SU-DHL-6 (cell line): ENCODE results near the gene WWOX.

Experiments used
- H2AFZ ChIP-seq: fragments of 200-600 bp; sonication (generic); 2 replicates; pipeline ENCODE4 v1.6.1; 2014; ENCODE audit warnings: low read depth, mild to moderate bottlenecking, moderate library complexity, mixed read lengths, antibody characterized with exemption, low read length; ENCODE audit not compliant: severe bottlenecking
- H3F3A ChIP-seq: fragments of 200-600 bp; shearing (Covaris generic); 2 replicates; pipeline ENCODE4 v1.6.0; 2016; ENCODE audit warnings: antibody characterized with exemption, mild to moderate bottlenecking; ENCODE audit not compliant: insufficient read depth
- H3K27ac ChIP-seq: fragments of 200-600 bp; sonication (generic); 2 replicates; pipeline ENCODE4 v1.5.1; 2016; ENCODE audit warnings: low read depth, mild to moderate bottlenecking, low read length, moderate library complexity, mixed read lengths
- H3K27me3 ChIP-seq: fragments of 200-600 bp; sonication (generic), shearing (Covaris generic); 2 replicates; pipeline ENCODE4 v1.6.0; 2014; ENCODE audit warnings: mild to moderate bottlenecking, low read length
- H3K36me3 ChIP-seq: fragments of 200-600 bp; sonication (generic); 2 replicates; pipeline ENCODE4 v1.6.1; 2014; ENCODE audit warnings: mild to moderate bottlenecking, low read length, mixed read lengths
- H3K4me2 ChIP-seq: fragments of 300-600, 200-600 bp; shearing (Covaris generic), sonication (generic); 2 replicates; pipeline ENCODE4 v1.6.0; 2014; ENCODE audit warnings: low read length, low read depth, mild to moderate bottlenecking; ENCODE audit not compliant: poor library complexity, severe bottlenecking
- H3K4me3 ChIP-seq: fragments of 200-600 bp; sonication (generic); 2 replicates; pipeline ENCODE4 v1.5.1; 2014; ENCODE audit warnings: antibody characterized with exemption, low read length, mild to moderate bottlenecking, mixed read lengths; ENCODE audit not compliant: insufficient read depth, poor library complexity, severe bottlenecking
- H3K79me2 ChIP-seq: fragments of 200-600 bp; sonication (generic); 2 replicates; pipeline ENCODE4 v1.6.1; 2014; ENCODE audit warnings: mild to moderate bottlenecking, low read length, moderate library complexity; ENCODE audit not compliant: insufficient read depth
- H3K9ac ChIP-seq: fragments of 200-600 bp; sonication (generic); 2 replicates; pipeline ENCODE4 v1.7.0; 2014; ENCODE audit warnings: mild to moderate bottlenecking, low read length
- H3K9me2 ChIP-seq: fragments of 200-600 bp; sonication (generic); replicated peaks from 2 replicates; pipeline ENCODE4 v1.6.1; 2014; ENCODE audit warnings: low read length; ENCODE audit not compliant: insufficient read depth
- H3K9me3 ChIP-seq: fragments of 200-600 bp; sonication (generic); 2 replicates; pipeline ENCODE4 v1.6.1; 2014; ENCODE audit warnings: low read length, mixed read lengths; ENCODE audit not compliant: insufficient read depth
- H4K20me1 ChIP-seq: fragments of 200-600 bp; sonication (generic); 2 replicates; pipeline ENCODE4 v1.6.1; 2014; ENCODE audit warnings: low read depth, mild to moderate bottlenecking, antibody characterized with exemption, low read length, moderate library complexity, mixed read lengths
- EZH2phosphoT487 ChIP-seq: fragments of 200-600 bp; sonication (generic), shearing (Covaris generic); conservative IDR thresholded peaks from 2 replicates; pipeline ENCODE4 v1.6.1; 2018; ENCODE audit warnings: mild to moderate bottlenecking, antibody characterized with exemption, low read length, moderate library complexity, mixed read lengths
- TF ChIP-seq, protein P1 (sequence below): fragments of 200-600 bp; sonication (generic); IDR thresholded peaks from one replicate; pipeline ENCODE4 v1.5.1; 2017; ENCODE audit warnings: antibody characterized with exemption, mild to moderate bottlenecking, low read length, moderate library complexity; ENCODE audit not compliant: insufficient read depth, poor library complexity, severe bottlenecking

Gene WWOX

DNA sequence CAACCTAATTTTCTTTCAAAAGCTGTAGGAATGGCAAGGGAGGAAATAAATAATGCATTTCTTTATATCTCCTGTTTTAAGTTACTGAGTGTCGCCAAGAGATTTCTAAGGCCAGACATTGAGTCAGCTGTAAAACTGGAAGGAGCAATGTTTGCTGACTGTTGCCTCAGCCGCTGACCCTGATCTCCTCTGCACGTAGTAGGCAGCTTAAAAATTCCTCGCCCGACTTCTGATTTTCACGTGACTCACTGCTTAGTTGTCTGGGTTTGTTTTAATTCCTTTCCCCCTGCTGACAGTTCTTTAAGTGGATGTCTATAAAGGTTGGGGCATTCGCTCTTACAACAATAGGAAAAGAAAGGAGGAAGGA, 100.6 kb downstream of the WWOX start:
- TF ChIP-seq, protein P1, sequence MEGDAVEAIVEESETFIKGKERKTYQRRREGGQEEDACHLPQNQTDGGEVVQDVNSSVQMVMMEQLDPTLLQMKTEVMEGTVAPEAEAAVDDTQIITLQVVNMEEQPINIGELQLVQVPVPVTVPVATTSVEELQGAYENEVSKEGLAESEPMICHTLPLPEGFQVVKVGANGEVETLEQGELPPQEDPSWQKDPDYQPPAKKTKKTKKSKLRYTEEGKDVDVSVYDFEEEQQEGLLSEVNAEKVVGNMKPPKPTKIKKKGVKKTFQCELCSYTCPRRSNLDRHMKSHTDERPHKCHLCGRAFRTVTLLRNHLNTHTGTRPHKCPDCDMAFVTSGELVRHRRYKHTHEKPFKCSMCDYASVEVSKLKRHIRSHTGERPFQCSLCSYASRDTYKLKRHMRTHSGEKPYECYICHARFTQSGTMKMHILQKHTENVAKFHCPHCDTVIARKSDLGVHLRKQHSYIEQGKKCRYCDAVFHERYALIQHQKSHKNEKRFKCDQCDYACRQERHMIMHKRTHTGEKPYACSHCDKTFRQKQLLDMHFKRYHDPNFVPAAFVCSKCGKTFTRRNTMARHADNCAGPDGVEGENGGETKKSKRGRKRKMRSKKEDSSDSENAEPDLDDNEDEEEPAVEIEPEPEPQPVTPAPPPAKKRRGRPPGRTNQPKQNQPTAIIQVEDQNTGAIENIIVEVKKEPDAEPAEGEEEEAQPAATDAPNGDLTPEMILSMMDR: no peak
- no peak for TF ChIP-seq EZH2phosphoT487
- Histone ChIP-seq H3K79me2 (no peaks in the 10 kb centered on the region), H3K27ac (no peak overlapping the region), H3K9ac (no peak overlapping the region), H4K20me1 (no peaks in the 10 kb centered on the region), H2AFZ (no peak overlapping the region), H3K9me3 (no peaks in the 10 kb centered on the region), H3F3A (no peaks in the 10 kb centered on the region), H3K27me3 (no peaks in the 10 kb centered on the region), H3K4me2 (no peak overlapping the region), H3K9me2 (no peaks in the 10 kb centered on the region), H3K36me3 (no peaks in the 10 kb centered on the region), H3K4me3 (no peak overlapping the region)

DNA sequence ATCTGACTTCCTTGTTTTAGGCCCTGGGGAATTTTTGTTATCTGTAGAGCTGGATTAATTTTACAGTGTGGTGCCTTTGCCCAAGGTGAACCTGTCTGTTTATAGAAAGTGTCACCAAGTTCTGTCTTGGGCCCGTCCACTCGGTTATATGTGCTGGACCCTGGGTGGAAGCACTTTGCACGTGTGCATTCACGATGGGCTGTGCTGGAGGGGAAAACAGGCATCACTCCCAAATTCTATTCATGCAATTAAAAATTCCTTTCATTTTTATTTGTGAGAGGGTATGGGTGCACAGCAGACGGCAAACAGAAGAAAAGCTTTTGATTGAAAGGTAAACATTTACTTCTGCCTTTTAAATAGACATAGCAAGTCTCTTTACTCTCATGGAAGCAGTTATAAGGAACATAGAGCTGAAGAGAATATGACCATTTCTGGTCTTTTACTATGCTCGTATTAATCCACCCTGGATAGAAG, 101.2 kb downstream of the WWOX start:
- H3K27ac ChIP-seq: no peak overlapping the region
- H3F3A ChIP-seq: no peaks in the 10 kb centered on the region
- TF ChIP-seq, protein P1: no peak
- no peak for TF ChIP-seq EZH2phosphoT487
- H4K20me1 ChIP-seq: no peaks in the 10 kb centered on the region
- H3K79me2 ChIP-seq: no peaks in the 10 kb centered on the region
- no peak overlapping the region for H3K4me2 ChIP-seq
- H3K36me3 ChIP-seq: no peaks in the 10 kb centered on the region
- no peaks in the 10 kb centered on the region for H3K9me2 ChIP-seq
- H3K9me3 ChIP-seq: no peaks in the 10 kb centered on the region
- H2AFZ ChIP-seq: no peak overlapping the region
- H3K27me3 ChIP-seq: no peaks in the 10 kb centered on the region
- no peak overlapping the region for H3K4me3 ChIP-seq
- no peak overlapping the region for H3K9ac ChIP-seq

DNA sequence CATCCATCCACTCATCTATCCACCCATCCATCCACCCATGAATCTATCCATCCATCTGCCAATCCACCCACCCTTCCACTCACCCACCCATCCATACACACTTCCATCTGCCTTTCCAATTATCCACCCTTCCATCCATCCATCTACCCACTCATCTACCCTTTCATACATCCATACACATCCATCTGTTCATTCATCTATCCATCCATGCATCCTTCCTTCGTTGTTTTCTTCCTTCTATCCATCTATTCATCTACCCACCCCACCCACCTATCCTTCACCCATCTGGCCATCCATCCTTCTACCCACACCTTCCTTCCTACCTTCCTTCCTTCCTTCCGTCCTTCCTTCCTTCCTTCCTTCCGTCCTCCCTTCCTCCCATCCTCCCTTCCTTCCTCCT, 106.1 kb downstream of the WWOX start:
- Histone ChIP-seq H3K4me2 (no peak overlapping the region), H3K27me3 (no peaks in the 10 kb centered on the region), H3K9me2 (no peaks in the 10 kb centered on the region), H3K27ac (no peak overlapping the region), H3K4me3 (no peak overlapping the region), H4K20me1 (no peaks in the 10 kb centered on the region), H3F3A (no peaks in the 10 kb centered on the region), H3K79me2 (no peaks in the 10 kb centered on the region), H3K9ac (no peak overlapping the region), H2AFZ (no peak overlapping the region), H3K36me3 (no peaks in the 10 kb centered on the region), H3K9me3 (no peaks in the 10 kb centered on the region)
- TF ChIP-seq, protein P1: no peak
- no peak for TF ChIP-seq EZH2phosphoT487
